HG03139 (cell line): ENCODE results near the gene NCOA6.
"Not testable (repeated sequence)": the region's sequence is repeated elsewhere in the genome, so short reads cannot be mapped to it uniquely, and the experiment has no call there.

Source experiments
- ATAC-seq: cut with Tn5 transposase; IDR thresholded peaks from one replicate; pipeline ENCODE4 v1.9.1; 2021; ENCODE audit not compliant: unreplicated experiment

Gene NCOA6

GRCh38 chr20:34780291-34780690 lies 45.2 kb downstream of the NCOA6 start:
- ATAC-seq, result not testable (repeated sequence)

- no peak for ATAC-seq
Measured at GRCh38 chr20:34776177-34776576, 49.3 kb downstream of the NCOA6 start.

GRCh38 chr20:34774886-34775285 lies 50.6 kb downstream of the NCOA6 start:
- no peak for ATAC-seq

GRCh38 chr20:34774449-34774848 lies 51.0 kb downstream of the NCOA6 start:
- ATAC-seq, result no peak

GRCh38 chr20:34773726-34774125 lies 51.7 kb downstream of the NCOA6 start:
- no peak for ATAC-seq

- ATAC-seq, result no peak
Measured at GRCh38 chr20:34772437-34772836, 53.0 kb downstream of the NCOA6 start.

- no peak for ATAC-seq
Measured at GRCh38 chr20:34771680-34772081, 53.8 kb downstream of the NCOA6 start.

- ATAC-seq, result no peak
Measured at GRCh38 chr20:34768096-34768495, 57.4 kb downstream of the NCOA6 start.

- ATAC-seq, result no peak
Measured at GRCh38 chr20:34762031-34762555, 63.4 kb downstream of the NCOA6 start.

GRCh38 chr20:34755367-34755766 lies 70.1 kb downstream of the NCOA6 start:
- no peak for ATAC-seq

- ATAC-seq, result no peak
Measured at GRCh38 chr20:34754611-34755010, 70.8 kb downstream of the NCOA6 start.

- ATAC-seq, result no peak
Measured at GRCh38 chr20:34753706-34754461, 71.6 kb downstream of the NCOA6 start.

- no peak for ATAC-seq
Measured at GRCh38 chr20:34751453-34751852, 74.0 kb downstream of the NCOA6 start.

- ATAC-seq, result no peak
Measured at GRCh38 chr20:34750484-34750883, 75.0 kb downstream of the NCOA6 start.

- no peak for ATAC-seq
Measured at GRCh38 chr20:34748709-34749108, 76.7 kb downstream of the NCOA6 start.

- no peak for ATAC-seq
Measured at GRCh38 chr20:34747479-34747878, 78.0 kb downstream of the NCOA6 start.

GRCh38 chr20:34746674-34747073 lies 78.8 kb downstream of the NCOA6 start:
- no peak for ATAC-seq

GRCh38 chr20:34744847-34745246 lies 80.6 kb downstream of the NCOA6 start:
- no peak for ATAC-seq

GRCh38 chr20:34744340-34744739 lies 81.1 kb downstream of the NCOA6 start:
- ATAC-seq, result no peak

- no peak for ATAC-seq
Measured at GRCh38 chr20:34743039-34743438, 82.4 kb downstream of the NCOA6 start.

- no peak for ATAC-seq
Measured at GRCh38 chr20:34736106-34736735, 89.2 kb downstream of the NCOA6 start.

GRCh38 chr20:34732523-34732922 lies 92.9 kb downstream of the NCOA6 start:
- ATAC-seq, result no peak
